Osteocyte (in vitro differentiated cells): ENCODE results near the gene MX1. TPM values are rescaled to one million over a fixed set of nuclear protein-coding genes. Genes with fewer than 3 reads are reported as not detected.

Experiments used
- DNase-seq: peaks from one replicate; pipeline ENCODE4 v3.0.0; 2021; ENCODE audit warnings: mixed read lengths; ENCODE audit not compliant: unreplicated experiment; ENCODE audit errors: extremely low spot score
- H3K27ac Mint-ChIP-seq: one replicate; pipeline ENCODE4 v1.8.0; 2021; ENCODE audit warnings: mild to moderate bottlenecking, mixed read lengths; ENCODE audit not compliant: unreplicated experiment
- H3K27me3 Mint-ChIP-seq: one replicate; pipeline ENCODE4 v1.8.0; 2021; ENCODE audit warnings: mixed read lengths; ENCODE audit not compliant: unreplicated experiment
- H3K36me3 Mint-ChIP-seq: one replicate; pipeline ENCODE4 v1.8.0; 2021; ENCODE audit warnings: mixed read lengths; ENCODE audit not compliant: unreplicated experiment
- H3K4me1 Mint-ChIP-seq: one replicate; pipeline ENCODE4 v1.8.0; 2021; ENCODE audit warnings: mixed read lengths; ENCODE audit not compliant: unreplicated experiment
- H3K4me3 Mint-ChIP-seq: one replicate; pipeline ENCODE4 v1.8.0; 2021; ENCODE audit warnings: mild to moderate bottlenecking, moderate library complexity, mixed read lengths; ENCODE audit not compliant: unreplicated experiment
- H3K9me3 Mint-ChIP-seq: one replicate; pipeline ENCODE4 v1.8.0; 2021; ENCODE audit warnings: mixed read lengths; ENCODE audit not compliant: unreplicated experiment
- total RNA-seq: library from RNA; stranded (reverse); gene quantifications from 2 replicates; pipeline ENCODE4 v1.2.1, GENCODE V29; 2021
- TF ChIP-seq, protein P1 (sequence below): fragments of 200-600 bp; sonication (generic); IDR thresholded peaks from 2 replicates; pipeline ENCODE4 v1.5.0; 2021; ENCODE audit warnings: antibody characterized with exemption, mild to moderate bottlenecking, moderate library complexity

The MX1 gene
- total RNA-seq, 1 donor from 2014 or later, result 4.0 TPM

DNA sequence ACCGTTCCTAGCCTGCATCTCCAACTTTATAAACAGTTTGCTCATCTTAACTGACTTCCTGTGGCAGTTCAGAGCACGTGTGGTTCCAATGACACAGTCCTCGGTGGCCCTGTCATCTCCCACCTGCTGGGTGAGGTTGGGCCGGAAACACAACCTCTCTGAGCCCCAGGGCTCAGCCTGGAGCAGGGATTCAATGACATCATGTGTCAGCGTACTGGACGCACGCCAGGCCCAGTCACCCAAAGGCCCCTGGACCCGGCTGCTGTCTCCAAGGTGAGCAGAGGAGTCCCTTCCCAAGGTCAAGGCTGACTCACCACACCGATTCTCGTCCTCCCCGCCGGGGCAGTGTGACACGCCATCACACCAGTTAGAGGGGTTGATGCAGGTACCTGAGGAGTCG is 62.0 kb downstream of the MX1 start:
- TF ChIP-seq, protein P1, sequence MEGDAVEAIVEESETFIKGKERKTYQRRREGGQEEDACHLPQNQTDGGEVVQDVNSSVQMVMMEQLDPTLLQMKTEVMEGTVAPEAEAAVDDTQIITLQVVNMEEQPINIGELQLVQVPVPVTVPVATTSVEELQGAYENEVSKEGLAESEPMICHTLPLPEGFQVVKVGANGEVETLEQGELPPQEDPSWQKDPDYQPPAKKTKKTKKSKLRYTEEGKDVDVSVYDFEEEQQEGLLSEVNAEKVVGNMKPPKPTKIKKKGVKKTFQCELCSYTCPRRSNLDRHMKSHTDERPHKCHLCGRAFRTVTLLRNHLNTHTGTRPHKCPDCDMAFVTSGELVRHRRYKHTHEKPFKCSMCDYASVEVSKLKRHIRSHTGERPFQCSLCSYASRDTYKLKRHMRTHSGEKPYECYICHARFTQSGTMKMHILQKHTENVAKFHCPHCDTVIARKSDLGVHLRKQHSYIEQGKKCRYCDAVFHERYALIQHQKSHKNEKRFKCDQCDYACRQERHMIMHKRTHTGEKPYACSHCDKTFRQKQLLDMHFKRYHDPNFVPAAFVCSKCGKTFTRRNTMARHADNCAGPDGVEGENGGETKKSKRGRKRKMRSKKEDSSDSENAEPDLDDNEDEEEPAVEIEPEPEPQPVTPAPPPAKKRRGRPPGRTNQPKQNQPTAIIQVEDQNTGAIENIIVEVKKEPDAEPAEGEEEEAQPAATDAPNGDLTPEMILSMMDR, result no peak
- H3K9me3 Mint-ChIP-seq, result no peaks in the 10 kb centered on the region
- no peak overlapping the region for H3K4me3 Mint-ChIP-seq
- peaks cover 29% of the 10 kb centered on the region for H3K4me1 Mint-ChIP-seq
- no peak overlapping the region for H3K27ac Mint-ChIP-seq
- no peak for DNase-seq
- no peaks in the 10 kb centered on the region for H3K36me3 Mint-ChIP-seq
- peaks cover 16% of the 10 kb centered on the region for H3K27me3 Mint-ChIP-seq

DNA sequence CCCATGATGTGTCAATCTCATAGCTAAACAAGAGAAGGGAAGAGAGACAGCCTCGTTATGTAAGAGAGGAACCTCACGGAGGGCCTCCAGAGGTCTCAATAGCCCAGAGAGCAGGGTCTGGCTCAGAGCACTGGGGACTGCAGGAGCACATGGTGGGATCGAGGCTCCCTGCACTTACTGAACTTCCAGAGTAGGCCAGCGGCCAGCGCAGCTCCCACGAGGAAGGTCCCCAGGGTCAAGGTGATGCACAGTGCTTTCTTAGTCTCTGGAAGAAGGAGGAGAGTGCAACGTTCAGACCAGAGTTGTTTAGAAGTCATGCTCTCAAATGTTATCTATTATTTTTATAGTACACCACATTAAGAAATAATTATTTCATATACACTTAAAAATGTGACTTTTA is 63.3 kb downstream of the MX1 start:
- H3K36me3 Mint-ChIP-seq, result no peaks in the 10 kb centered on the region
- H3K4me3 Mint-ChIP-seq, result no peak overlapping the region
- no peak overlapping the region for H3K27ac Mint-ChIP-seq
- TF ChIP-seq, protein P1, result no peak
- H3K27me3 Mint-ChIP-seq, result peaks cover 20% of the 10 kb centered on the region
- no peak for DNase-seq
- peaks cover 27% of the 10 kb centered on the region for H3K4me1 Mint-ChIP-seq
- no peaks in the 10 kb centered on the region for H3K9me3 Mint-ChIP-seq

DNA sequence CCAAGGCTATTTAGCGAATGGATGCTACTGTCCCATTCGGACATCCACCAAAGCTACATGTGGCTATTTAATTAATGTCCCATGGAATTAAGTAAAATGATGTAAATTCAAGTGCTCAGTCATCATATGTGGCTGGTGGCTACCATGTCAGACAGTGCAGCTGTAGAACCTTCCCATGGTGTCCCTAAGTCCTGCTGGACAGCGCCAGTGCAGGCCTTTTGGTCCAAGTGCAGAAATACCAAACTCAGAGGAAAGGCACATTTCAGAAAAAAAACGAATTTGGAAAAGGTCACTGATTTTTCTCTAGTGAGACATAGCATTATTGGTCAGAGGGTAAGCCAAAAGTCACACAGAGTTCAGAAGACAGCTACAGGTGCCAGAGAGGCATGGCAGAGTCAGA is 64.3 kb downstream of the MX1 start:
- H3K27me3 Mint-ChIP-seq, result peaks cover 20% of the 10 kb centered on the region
- H3K27ac Mint-ChIP-seq, result no peak overlapping the region
- H3K9me3 Mint-ChIP-seq, result no peaks in the 10 kb centered on the region
- no peak for DNase-seq
- TF ChIP-seq, protein P1, result no peak
- no peak overlapping the region for H3K4me3 Mint-ChIP-seq
- peaks cover 22% of the 10 kb centered on the region for H3K4me1 Mint-ChIP-seq
- H3K36me3 Mint-ChIP-seq, result no peaks in the 10 kb centered on the region

DNA sequence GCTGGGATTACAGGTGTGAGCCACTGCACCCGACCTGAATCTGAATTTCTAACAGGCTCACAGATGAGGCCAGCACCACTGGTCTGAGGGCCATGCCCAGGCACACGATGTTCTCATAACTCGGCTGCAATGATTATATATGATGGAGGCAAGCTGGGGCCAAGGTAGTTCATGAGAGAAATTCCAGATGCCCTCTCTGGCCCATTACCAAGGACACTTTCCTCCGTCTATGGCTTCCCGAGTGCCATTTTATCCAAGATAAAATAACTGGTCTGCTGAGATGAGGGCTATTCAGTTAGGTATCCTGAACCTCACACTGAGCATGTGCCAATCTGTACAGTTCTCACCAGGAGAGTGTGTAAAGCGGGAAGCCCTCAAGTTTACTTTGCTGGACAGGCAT is 65.4 kb downstream of the MX1 start:
- Mint-ChIP-seq H3K27ac (no peak overlapping the region), H3K4me3 (no peak overlapping the region), H3K27me3 (peaks cover 23% of the 10 kb centered on the region), H3K9me3 (no peaks in the 10 kb centered on the region), H3K36me3 (no peaks in the 10 kb centered on the region), H3K4me1 (peaks cover 12% of the 10 kb centered on the region)
- TF ChIP-seq, protein P1, result no peak
- no peak for DNase-seq

DNA sequence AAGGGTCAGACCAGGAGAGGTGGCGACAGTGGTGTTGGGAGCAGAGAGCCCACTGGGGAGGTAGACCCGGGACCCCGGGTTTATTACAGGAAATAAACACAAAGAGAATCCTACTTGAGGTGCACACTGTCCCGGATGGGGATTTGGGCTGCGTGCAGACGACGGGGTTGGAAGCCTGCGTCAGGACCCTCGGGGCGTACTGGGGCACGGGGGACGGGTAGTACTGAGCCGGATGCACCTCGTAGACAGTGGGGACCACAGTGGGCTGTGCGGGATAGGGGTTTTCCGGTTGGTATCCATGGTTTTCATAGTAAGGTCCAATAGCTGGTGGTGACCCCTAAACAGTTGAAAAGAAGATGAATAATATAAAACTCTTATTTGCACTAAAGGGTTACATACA is 68.2 kb downstream of the MX1 start:
- Mint-ChIP-seq H3K27me3 (peaks cover 32% of the 10 kb centered on the region), H3K36me3 (no peaks in the 10 kb centered on the region), H3K9me3 (no peaks in the 10 kb centered on the region), H3K4me3 (no peak overlapping the region), H3K4me1 (no peaks in the 10 kb centered on the region), H3K27ac (no peak overlapping the region)
- no peak for DNase-seq
- TF ChIP-seq, protein P1, result no peak
